ENCODE data around the gene ODF2L.

The ODF2L gene

GRCh38 chr1:86303041-86303690, 93.0 kb downstream of the ODF2L start:
- no peak for DNase-seq
